RPMI8226 (cell line): Measurements from ENCODE around the gene RPP21.

Experiments
- DNase-seq: peaks from one replicate; pipeline ENCODE4 v3.0.0-alpha.2; 2015

RPP21 gene

GRCh38 chr6:30344868-30345671 lies at the start of gene RPP21:
Gene RPP21 (plus strand): TSS chr6:30345156. CDS start chr6:30345172, 16 bp downstream.
- peak; percentile 92 for DNase-seq

- no peak for DNase-seq
Measured at GRCh38 chr6:30295837-30296236, 49.1 kb upstream of the RPP21 start.

- no peak for DNase-seq
Measured at GRCh38 chr6:30304002-30304401, 41.0 kb upstream of the RPP21 start.

GRCh38 chr6:30311101-30311500 lies 33.9 kb upstream of the RPP21 start:
- no peak for DNase-seq

GRCh38 chr6:30311671-30312070 lies 33.3 kb upstream of the RPP21 start:
- DNase-seq: no peak

GRCh38 chr6:30312266-30312665 lies 32.7 kb upstream of the RPP21 start:
- no peak for DNase-seq

- DNase-seq: no peak
Measured at GRCh38 chr6:30312676-30313321, 32.2 kb upstream of the RPP21 start.

- DNase-seq: no peak
Measured at GRCh38 chr6:30315156-30315555, 29.8 kb upstream of the RPP21 start.

- DNase-seq: no peak
Measured at GRCh38 chr6:30317913-30318589, 26.9 kb upstream of the RPP21 start.

- DNase-seq: no peak
Measured at GRCh38 chr6:30319146-30319835, 25.7 kb upstream of the RPP21 start.

GRCh38 chr6:30321692-30322388 lies 23.1 kb upstream of the RPP21 start:
- no peak for DNase-seq

- no peak for DNase-seq
Measured at GRCh38 chr6:30322527-30323501, 22.1 kb upstream of the RPP21 start.

- no peak for DNase-seq
Measured at GRCh38 chr6:30323806-30324205, 21.1 kb upstream of the RPP21 start.

- peak; percentile 80 for DNase-seq
Measured at GRCh38 chr6:30325150-30325872, 19.6 kb upstream of the RPP21 start.

- DNase-seq: peak; percentile 82
Measured at GRCh38 chr6:30325873-30326525, 19.0 kb upstream of the RPP21 start.

- DNase-seq: peak; percentile 93
Measured at GRCh38 chr6:30326526-30327231, 18.3 kb upstream of the RPP21 start, which contains the start of gene TRIM39. Gene TRIM39 (plus strand): TSS chr6:30326927. CDS start chr6:30329318, 2,391 bp downstream.

GRCh38 chr6:30327232-30327746 lies 17.7 kb upstream of the RPP21 start:
- no peak for DNase-seq

GRCh38 chr6:30328397-30328796 lies 16.6 kb upstream of the RPP21 start:
- DNase-seq: no peak

GRCh38 chr6:30329331-30329730 lies 15.6 kb upstream of the RPP21 start:
- no peak for DNase-seq
